Transverse colon (tissue), 4 donors: ENCODE results near the gene RNF169. TPM values are rescaled to one million over a fixed set of nuclear protein-coding genes. Genes with fewer than 3 reads are reported as not detected.

Experiments used
- DNase-seq: peaks from one replicate; pipeline ENCODE4 v3.0.0-alpha.2; 2019
- H3K27ac ChIP-seq, 4 donors: fragments of 200-600 bp; sonication (generic); 2 replicates each; pipeline ENCODE4 v1.5.1; 2016 to 2018; ENCODE audit warnings: inconsistent platforms in 4 of 4
- H3K27me3 ChIP-seq: fragments of 200-600 bp; sonication (generic); 2 replicates; pipeline ENCODE4 v1.5.1; 2017; ENCODE audit warnings: inconsistent platforms
- H3K36me3 ChIP-seq, 4 donors: fragments of 200-600 bp; sonication (generic); 2 replicates each; pipeline ENCODE4 v1.5.1; 2017 to 2019; ENCODE audit warnings: inconsistent platforms in 4 of 4
- H3K4me1 ChIP-seq, 4 donors: fragments of 200-600 bp; sonication (generic); 2 replicates each; pipeline ENCODE4 v1.5.1; 2017 to 2020; ENCODE audit warnings: inconsistent platforms in 4 of 4
- H3K4me3 ChIP-seq, 4 donors: fragments of 200-600 bp; sonication (generic); 1 replicate in 1 of 4; 2 replicates in 3 of 4; pipeline versions ENCODE4 v1.5.1 to v1.6.1; 2017 to 2019; ENCODE audit warnings: inconsistent platforms in 4 of 4
- H3K9me3 ChIP-seq, 2 donors: fragments of 200-600 bp; sonication (generic); 2 replicates each; pipeline ENCODE4 v1.5.1; 2017 to 2019; ENCODE audit warnings: inconsistent platforms in 2 of 2
- CTCF ChIP-seq, 5 experiments: fragments of 200-600 bp in 3 of 5; fragments of 450-650 bp in 2 of 5; sonication (generic) in 3 of 5; IDR thresholded peaks; 1 replicate in 2 of 5; 2 replicates in 3 of 5; pipeline ENCODE4 v1.5.1; 2016 to 2017; ENCODE audit warnings: antibody characterized with exemption in 5 of 5, inconsistent platforms in 3 of 5, mild to moderate bottlenecking in 2 of 5, moderate library complexity in 1 of 5
- EP300 ChIP-seq: sonication (generic); formaldehyde crosslinking; IDR thresholded peaks from one replicate; pipeline ENCODE4 v1.6.1; 2017; ENCODE audit warnings: antibody characterized with exemption, low read depth
- POLR2A ChIP-seq: fragments of 450-650 bp; IDR thresholded peaks from one replicate; pipeline ENCODE4 v1.6.1; 2016; ENCODE audit warnings: antibody characterized with exemption, mild to moderate bottlenecking, moderate library complexity
- POLR2AphosphoS5 ChIP-seq, 3 donors: sonication (generic); formaldehyde crosslinking; IDR thresholded peaks; one replicate each; pipeline ENCODE4 v1.6.1; 2016; ENCODE audit warnings: antibody characterized with exemption in 3 of 3
- WGBS, 2 donors: methylation state at CpG; one replicate each; pipeline ENCODE4 v1.1.5; 2018; ENCODE audit warnings: low coverage in 1 of 2; 5-methylcytosine and 5-hydroxymethylcytosine counted together
- in situ Hi-C, 4 donors: fragments of 200-750 bp; cut with MboI; loops; one replicate each; pipeline versions ENCODE4 v1.15.0 to v1.15.1; 2017; ENCODE audit warnings: low sequenced_read_pairs in 3 of 4, low pct_ligation_motif_present in 1 of 4, low pct_unique_long_range_greater_than_20kb in 1 of 4
- intact Hi-C: fragments of 100-400 bp; cut with DNase I; formaldehyde crosslinking; loops from one replicate; pipeline ENCODE4 v1.15.1; 2023; ENCODE audit warnings: low total_unique reads
- total RNA-seq, 4 donors: library from RNA; depleted of rRNA; stranded (reverse); fragments of >200 nt; gene quantifications; one replicate each; pipeline ENCODE4 v1.1.0, GENCODE V29; 2016

Gene RNF169
- total RNA-seq, 4 donors from 2014 or later: 15.1 to 22.4 (median 16.6) TPM

GRCh38 chr11:74702383-74703007 is 46.2 kb upstream of the RNF169 start:
- Histone ChIP-seq H3K36me3 (no peaks in the 10 kb centered on the region), H3K9me3 (no peaks in the 10 kb centered on the region), H3K4me3 (no peak overlapping the region), H3K27me3 (no peaks in the 10 kb centered on the region), H3K4me1 (peaks cover 0 to 4% (median 0%) of the 10 kb centered on the region in 4 donors), H3K27ac (no peak overlapping the region)
- intact Hi-C loops: no loop called here
- DNase-seq: peak; percentile 67
- in situ Hi-C loops: no loop called here
- WGBS, 2 donors: 30 to 46% methylated on average over 4 to 15 of the region's 15 CpGs
- no peak for TF ChIP-seq EP300
- TF ChIP-seq CTCF (IDR thresholded peaks at IDR 0.05): peak; percentile 78 to 93 (median 92)
- TF ChIP-seq POLR2A: no peak
- no peak for TF ChIP-seq POLR2AphosphoS5 (IDR thresholded peaks at IDR 0.05)

GRCh38 chr11:74703211-74703610 is 45.4 kb upstream of the RNF169 start:
- Histone ChIP-seq H3K27ac (no peak overlapping the region), H3K9me3 (no peaks in the 10 kb centered on the region), H3K4me1 (no peaks in the 10 kb centered on the region), H3K27me3 (no peaks in the 10 kb centered on the region), H3K4me3 (no peak overlapping the region), H3K36me3 (no peaks in the 10 kb centered on the region)
- intact Hi-C loops: no loop called here
- in situ Hi-C loops: no loop called here
- WGBS, 2 donors: 80 to 94% methylated on average over 4 to 13 of the region's 13 CpGs
- TF ChIP-seq CTCF (IDR thresholded peaks at IDR 0.05) (no peak), POLR2A (no peak)
- DNase-seq: no peak

GRCh38 chr11:74707182-74707581 is 41.5 kb upstream of the RNF169 start:
- 100% methylated on average over 3 of the region's 3 CpGs; no CpG with 5 or more reads in 1 of the 2 donors for WGBS, 2 donors
- Histone ChIP-seq H3K4me1 (no peaks in the 10 kb centered on the region), H3K27ac (no peak overlapping the region), H3K4me3 (no peak overlapping the region), H3K9me3 (no peaks in the 10 kb centered on the region), H3K36me3 (no peaks in the 10 kb centered on the region), H3K27me3 (no peaks in the 10 kb centered on the region)
- intact Hi-C loops (no loop called here), in situ Hi-C loops (no loop called here)
- TF ChIP-seq EP300 (no peak), POLR2AphosphoS5 (IDR thresholded peaks at IDR 0.05) (no peak), CTCF (IDR thresholded peaks at IDR 0.05) (no peak), POLR2A (no peak)
- DNase-seq: no peak

GRCh38 chr11:74707602-74708510 is 40.8 kb upstream of the RNF169 start:
- no peaks in the 10 kb centered on the region for H3K9me3 ChIP-seq
- no peaks in the 10 kb centered on the region for H3K36me3 ChIP-seq
- no peak for TF ChIP-seq POLR2A
- TF ChIP-seq POLR2AphosphoS5 (IDR thresholded peaks at IDR 0.05): no peak
- TF ChIP-seq EP300: no peak
- no peak for TF ChIP-seq CTCF (IDR thresholded peaks at IDR 0.05)
- H3K27ac ChIP-seq: no peak overlapping the region
- in situ Hi-C loops (no loop called here), intact Hi-C loops (no loop called here)
- 73% methylated on average over 10 of the region's 10 CpGs; no CpG with 5 or more reads in 1 of the 2 donors for WGBS, 2 donors
- DNase-seq: no peak
- H3K4me1 ChIP-seq: no peaks in the 10 kb centered on the region
- H3K27me3 ChIP-seq: no peaks in the 10 kb centered on the region
- no peak overlapping the region for H3K4me3 ChIP-seq
